ENCODE data around the gene PBRM1. TPM values are rescaled to one million over a fixed set of nuclear protein-coding genes. Genes with fewer than 3 reads are reported as not detected.

PBRM1 gene
- total and polyA plus RNA-seq, 2 experiments from 2014 or later = 57.5 to 72.5 TPM

DNA sequence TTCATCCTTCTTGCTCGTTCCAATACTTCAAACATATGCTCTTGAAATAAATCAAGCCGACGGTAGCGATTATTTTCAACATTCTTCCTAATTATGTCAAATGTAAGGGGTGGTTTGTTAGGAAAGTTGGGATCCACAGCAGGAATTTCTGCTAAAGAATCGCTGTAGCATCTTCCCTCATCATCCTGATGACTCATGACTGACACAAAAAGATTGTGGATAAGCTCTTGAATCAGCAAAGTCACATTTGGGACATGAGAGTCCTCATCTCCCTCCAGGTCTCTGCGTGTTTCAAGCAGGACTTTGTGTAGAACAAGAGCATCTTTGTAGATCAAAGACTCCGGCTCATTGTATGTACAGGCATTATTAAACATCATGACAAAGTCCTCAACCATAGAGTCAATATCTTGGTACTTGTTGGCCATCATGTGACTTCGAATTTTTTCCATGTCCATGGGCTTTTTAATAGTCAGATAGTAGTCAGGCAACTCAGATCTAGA lies 76.3 kb downstream of the PBRM1 start:
- Mint-ChIP-seq H3K4me3 (no peak overlapping the region), H3K27ac (no peak overlapping the region), H3K9me3 (no peaks in the 10 kb centered on the region; the same call in 2 of the 3 replicates), H3K27me3 (ENCODE audit: insufficient read depth, low read depth, poor library complexity) (no peaks in the 10 kb centered on the region), H3K4me1 (no peaks in the 10 kb centered on the region), H3K36me3 (ENCODE audit: low read depth) (peaks cover 24% of the 10 kb centered on the region)
- peaks cover 7% of the 10 kb centered on the region; the same call in 1 of the 2 replicates for H4K20me1 ChIP-seq (replicated peaks; ENCODE audit: insufficient read depth)
- no peak overlapping the region for H2AFZ ChIP-seq
- no peak for TF ChIP-seq EZH2phosphoT487 (IDR thresholded peaks at IDR 0.05; ENCODE audit: unreplicated experiment)
- TF ChIP-seq, protein P1, sequence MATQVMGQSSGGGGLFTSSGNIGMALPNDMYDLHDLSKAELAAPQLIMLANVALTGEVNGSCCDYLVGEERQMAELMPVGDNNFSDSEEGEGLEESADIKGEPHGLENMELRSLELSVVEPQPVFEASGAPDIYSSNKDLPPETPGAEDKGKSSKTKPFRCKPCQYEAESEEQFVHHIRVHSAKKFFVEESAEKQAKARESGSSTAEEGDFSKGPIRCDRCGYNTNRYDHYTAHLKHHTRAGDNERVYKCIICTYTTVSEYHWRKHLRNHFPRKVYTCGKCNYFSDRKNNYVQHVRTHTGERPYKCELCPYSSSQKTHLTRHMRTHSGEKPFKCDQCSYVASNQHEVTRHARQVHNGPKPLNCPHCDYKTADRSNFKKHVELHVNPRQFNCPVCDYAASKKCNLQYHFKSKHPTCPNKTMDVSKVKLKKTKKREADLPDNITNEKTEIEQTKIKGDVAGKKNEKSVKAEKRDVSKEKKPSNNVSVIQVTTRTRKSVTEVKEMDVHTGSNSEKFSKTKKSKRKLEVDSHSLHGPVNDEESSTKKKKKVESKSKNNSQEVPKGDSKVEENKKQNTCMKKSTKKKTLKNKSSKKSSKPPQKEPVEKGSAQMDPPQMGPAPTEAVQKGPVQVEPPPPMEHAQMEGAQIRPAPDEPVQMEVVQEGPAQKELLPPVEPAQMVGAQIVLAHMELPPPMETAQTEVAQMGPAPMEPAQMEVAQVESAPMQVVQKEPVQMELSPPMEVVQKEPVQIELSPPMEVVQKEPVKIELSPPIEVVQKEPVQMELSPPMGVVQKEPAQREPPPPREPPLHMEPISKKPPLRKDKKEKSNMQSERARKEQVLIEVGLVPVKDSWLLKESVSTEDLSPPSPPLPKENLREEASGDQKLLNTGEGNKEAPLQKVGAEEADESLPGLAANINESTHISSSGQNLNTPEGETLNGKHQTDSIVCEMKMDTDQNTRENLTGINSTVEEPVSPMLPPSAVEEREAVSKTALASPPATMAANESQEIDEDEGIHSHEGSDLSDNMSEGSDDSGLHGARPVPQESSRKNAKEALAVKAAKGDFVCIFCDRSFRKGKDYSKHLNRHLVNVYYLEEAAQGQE (IDR thresholded peaks at IDR 0.05; ENCODE audit: unreplicated experiment) = no peak
- no peak for TF ChIP-seq STAT1 (IDR thresholded peaks at IDR 0.05; ENCODE audit: unreplicated experiment)
- TF ChIP-seq ZNF331 (CRISPR knock-in tag; IDR thresholded peaks at IDR 0.05; ENCODE audit: low read depth) = no peak
- TF ChIP-seq ZNF114 (CRISPR knock-in tag; IDR thresholded peaks at IDR 0.05) = no peak
- TF ChIP-seq, protein P2, sequence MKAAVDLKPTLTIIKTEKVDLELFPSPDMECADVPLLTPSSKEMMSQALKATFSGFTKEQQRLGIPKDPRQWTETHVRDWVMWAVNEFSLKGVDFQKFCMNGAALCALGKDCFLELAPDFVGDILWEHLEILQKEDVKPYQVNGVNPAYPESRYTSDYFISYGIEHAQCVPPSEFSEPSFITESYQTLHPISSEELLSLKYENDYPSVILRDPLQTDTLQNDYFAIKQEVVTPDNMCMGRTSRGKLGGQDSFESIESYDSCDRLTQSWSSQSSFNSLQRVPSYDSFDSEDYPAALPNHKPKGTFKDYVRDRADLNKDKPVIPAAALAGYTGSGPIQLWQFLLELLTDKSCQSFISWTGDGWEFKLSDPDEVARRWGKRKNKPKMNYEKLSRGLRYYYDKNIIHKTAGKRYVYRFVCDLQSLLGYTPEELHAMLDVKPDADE (IDR thresholded peaks at IDR 0.05) = no peak
- TF ChIP-seq, protein P3, sequence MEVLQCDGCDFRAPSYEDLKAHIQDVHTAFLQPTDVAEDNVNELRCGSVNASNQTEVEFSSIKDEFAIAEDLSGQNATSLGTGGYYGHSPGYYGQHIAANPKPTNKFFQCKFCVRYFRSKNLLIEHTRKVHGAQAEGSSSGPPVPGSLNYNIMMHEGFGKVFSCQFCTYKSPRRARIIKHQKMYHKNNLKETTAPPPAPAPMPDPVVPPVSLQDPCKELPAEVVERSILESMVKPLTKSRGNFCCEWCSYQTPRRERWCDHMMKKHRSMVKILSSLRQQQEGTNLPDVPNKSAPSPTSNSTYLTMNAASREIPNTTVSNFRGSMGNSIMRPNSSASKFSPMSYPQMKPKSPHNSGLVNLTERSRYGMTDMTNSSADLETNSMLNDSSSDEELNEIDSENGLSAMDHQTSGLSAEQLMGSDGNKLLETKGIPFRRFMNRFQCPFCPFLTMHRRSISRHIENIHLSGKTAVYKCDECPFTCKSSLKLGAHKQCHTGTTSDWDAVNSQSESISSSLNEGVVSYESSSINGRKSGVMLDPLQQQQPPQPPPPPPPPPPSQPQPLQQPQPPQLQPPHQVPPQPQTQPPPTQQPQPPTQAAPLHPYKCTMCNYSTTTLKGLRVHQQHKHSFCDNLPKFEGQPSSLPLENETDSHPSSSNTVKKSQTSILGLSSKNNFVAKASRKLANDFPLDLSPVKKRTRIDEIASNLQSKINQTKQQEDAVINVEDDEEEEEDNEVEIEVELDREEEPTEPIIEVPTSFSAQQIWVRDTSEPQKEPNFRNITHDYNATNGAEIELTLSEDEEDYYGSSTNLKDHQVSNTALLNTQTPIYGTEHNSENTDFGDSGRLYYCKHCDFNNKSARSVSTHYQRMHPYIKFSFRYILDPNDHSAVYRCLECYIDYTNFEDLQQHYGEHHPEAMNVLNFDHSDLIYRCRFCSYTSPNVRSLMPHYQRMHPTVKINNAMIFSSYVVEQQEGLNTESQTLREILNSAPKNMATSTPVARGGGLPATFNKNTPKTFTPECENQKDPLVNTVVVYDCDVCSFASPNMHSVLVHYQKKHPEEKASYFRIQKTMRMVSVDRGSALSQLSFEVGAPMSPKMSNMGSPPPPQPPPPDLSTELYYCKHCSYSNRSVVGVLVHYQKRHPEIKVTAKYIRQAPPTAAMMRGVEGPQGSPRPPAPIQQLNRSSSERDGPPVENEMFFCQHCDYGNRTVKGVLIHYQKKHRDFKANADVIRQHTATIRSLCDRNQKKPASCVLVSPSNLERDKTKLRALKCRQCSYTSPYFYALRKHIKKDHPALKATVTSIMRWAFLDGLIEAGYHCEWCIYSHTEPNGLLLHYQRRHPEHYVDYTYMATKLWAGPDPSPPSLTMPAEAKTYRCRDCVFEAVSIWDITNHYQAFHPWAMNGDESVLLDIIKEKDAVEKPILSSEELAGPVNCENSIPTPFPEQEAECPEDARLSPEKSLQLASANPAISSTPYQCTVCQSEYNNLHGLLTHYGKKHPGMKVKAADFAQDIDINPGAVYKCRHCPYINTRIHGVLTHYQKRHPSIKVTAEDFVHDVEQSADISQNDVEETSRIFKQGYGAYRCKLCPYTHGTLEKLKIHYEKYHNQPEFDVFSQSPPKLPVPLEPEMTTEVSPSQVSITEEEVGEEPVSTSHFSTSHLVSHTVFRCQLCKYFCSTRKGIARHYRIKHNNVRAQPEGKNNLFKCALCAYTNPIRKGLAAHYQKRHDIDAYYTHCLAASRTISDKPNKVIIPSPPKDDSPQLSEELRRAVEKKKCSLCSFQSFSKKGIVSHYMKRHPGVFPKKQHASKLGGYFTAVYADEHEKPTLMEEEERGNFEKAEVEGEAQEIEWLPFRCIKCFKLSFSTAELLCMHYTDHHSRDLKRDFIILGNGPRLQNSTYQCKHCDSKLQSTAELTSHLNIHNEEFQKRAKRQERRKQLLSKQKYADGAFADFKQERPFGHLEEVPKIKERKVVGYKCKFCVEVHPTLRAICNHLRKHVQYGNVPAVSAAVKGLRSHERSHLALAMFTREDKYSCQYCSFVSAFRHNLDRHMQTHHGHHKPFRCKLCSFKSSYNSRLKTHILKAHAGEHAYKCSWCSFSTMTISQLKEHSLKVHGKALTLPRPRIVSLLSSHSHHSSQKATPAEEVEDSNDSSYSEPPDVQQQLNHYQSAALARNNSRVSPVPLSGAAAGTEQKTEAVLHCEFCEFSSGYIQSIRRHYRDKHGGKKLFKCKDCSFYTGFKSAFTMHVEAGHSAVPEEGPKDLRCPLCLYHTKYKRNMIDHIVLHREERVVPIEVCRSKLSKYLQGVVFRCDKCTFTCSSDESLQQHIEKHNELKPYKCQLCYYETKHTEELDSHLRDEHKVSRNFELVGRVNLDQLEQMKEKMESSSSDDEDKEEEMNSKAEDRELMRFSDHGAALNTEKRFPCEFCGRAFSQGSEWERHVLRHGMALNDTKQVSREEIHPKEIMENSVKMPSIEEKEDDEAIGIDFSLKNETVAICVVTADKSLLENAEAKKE (CRISPR knock-in tag; IDR thresholded peaks at IDR 0.05) = no peak
- TF ChIP-seq, protein P4, sequence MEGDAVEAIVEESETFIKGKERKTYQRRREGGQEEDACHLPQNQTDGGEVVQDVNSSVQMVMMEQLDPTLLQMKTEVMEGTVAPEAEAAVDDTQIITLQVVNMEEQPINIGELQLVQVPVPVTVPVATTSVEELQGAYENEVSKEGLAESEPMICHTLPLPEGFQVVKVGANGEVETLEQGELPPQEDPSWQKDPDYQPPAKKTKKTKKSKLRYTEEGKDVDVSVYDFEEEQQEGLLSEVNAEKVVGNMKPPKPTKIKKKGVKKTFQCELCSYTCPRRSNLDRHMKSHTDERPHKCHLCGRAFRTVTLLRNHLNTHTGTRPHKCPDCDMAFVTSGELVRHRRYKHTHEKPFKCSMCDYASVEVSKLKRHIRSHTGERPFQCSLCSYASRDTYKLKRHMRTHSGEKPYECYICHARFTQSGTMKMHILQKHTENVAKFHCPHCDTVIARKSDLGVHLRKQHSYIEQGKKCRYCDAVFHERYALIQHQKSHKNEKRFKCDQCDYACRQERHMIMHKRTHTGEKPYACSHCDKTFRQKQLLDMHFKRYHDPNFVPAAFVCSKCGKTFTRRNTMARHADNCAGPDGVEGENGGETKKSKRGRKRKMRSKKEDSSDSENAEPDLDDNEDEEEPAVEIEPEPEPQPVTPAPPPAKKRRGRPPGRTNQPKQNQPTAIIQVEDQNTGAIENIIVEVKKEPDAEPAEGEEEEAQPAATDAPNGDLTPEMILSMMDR (conservative IDR thresholded peaks at IDR 0.05; ENCODE audit: low read depth in 2 of 2) = no peak
- TF ChIP-seq POLR2AphosphoS5 (IDR thresholded peaks at IDR 0.05; ENCODE audit: low read depth) = no peak
- ATAC-seq (no peak), DNase-seq (ENCODE audit: low spot score) (no peak)
- H3K79me2 ChIP-seq (replicated peaks; ENCODE audit: insufficient read depth) = 0 out of 2 replicates have a peak, but pooled peaks cover 4% of the 10 kb centered on the region
- no peaks in the 10 kb centered on the region for H3F3A ChIP-seq (replicated peaks; ENCODE audit: low read depth)
- H3K27me3 ChIP-seq (ENCODE audit: insufficient read depth) = no peaks in the 10 kb centered on the region
- no peaks in the 10 kb centered on the region for H3K9me2 ChIP-seq (ENCODE audit: insufficient read depth)
- H3K27ac ChIP-seq (ENCODE audit: low read depth) = no peak overlapping the region
- H3K36me3 ChIP-seq (ENCODE audit: insufficient read depth) = 0 out of 2 replicates have a peak, but pooled peaks cover 6% of the 10 kb centered on the region
- no peak overlapping the region for H3K4me2 ChIP-seq
- H3K4me1 ChIP-seq (ENCODE audit: insufficient read depth) = no peaks in the 10 kb centered on the region
- no peak overlapping the region for H3K4me3 ChIP-seq

Measured in GM23338 (cell line).